Keratinocyte (primary cell): ENCODE results near the gene SLC44A3. TPM values are rescaled to one million over a fixed set of nuclear protein-coding genes. Genes with fewer than 3 reads are reported as not detected.
"Not testable (repeated sequence)": the region's sequence is repeated elsewhere in the genome, so short reads cannot be mapped to it uniquely, and the experiment has no call there.

Experiments
- DNase-seq: peaks from one replicate; pipeline ENCODE4 v3.0.0-alpha.2; 2011; ENCODE audit warnings: low read depth, missing footprints, low spot score
- FAIRE-seq: peaks from 2 replicates; lab custom pipeline; 2011; peaks lifted over from hg19 to GRCh38; lab: Jason Lieb, UNC
- H2AFZ ChIP-seq: 2 replicates; pipeline ENCODE4 v1.6.0; 2012; ENCODE audit warnings: low read length, control low read depth, inconsistent platforms; ENCODE audit not compliant: control insufficient read depth
- H3K27ac ChIP-seq: 2 replicates; pipeline ENCODE4 v1.5.1; 2011; ENCODE audit warnings: low read length; ENCODE audit not compliant: control insufficient read depth, insufficient read depth
- H3K27me3 ChIP-seq: 3 replicates; pipeline ENCODE4 v1.6.0; 2011; ENCODE audit warnings: low read length; ENCODE audit not compliant: control insufficient read depth, insufficient read depth; ENCODE audit errors: extremely low read depth
- H3K36me3 ChIP-seq, 2 experiments: 2 replicates in 1 of 2; 3 replicates in 1 of 2; pipeline ENCODE4 v1.5.1; 2011; ENCODE audit warnings: low read length in 2 of 2, mild to moderate bottlenecking in 1 of 2; ENCODE audit not compliant: control insufficient read depth in 2 of 2, insufficient read depth in 2 of 2; ENCODE audit errors: extremely low read depth in 1 of 2
- H3K4me1 ChIP-seq: 3 replicates; pipeline ENCODE4 v1.5.1; 2011; ENCODE audit warnings: low read length; ENCODE audit not compliant: control insufficient read depth, insufficient read depth; ENCODE audit errors: extremely low read depth
- H3K4me2 ChIP-seq: 3 replicates; pipeline ENCODE4 v1.6.0; 2011; ENCODE audit warnings: low read depth, low read length; ENCODE audit not compliant: control insufficient read depth, insufficient read depth; ENCODE audit errors: extremely low read depth
- H3K4me3 ChIP-seq, 3 experiments: fragments of 200-600 bp in 1 of 3; sonication (generic) in 1 of 3; 2 replicates in 2 of 3; 3 replicates in 1 of 3; pipeline ENCODE4 v1.5.1; 2011 to 2016; ENCODE audit warnings: low read length in 3 of 3, mild to moderate bottlenecking in 3 of 3, control low read depth in 2 of 3, inconsistent platforms in 1 of 3, low read depth in 1 of 3, mixed read lengths in 1 of 3, mixed run types in 1 of 3, moderate library complexity in 1 of 3; ENCODE audit not compliant: control insufficient read depth in 2 of 3, insufficient read depth in 2 of 3; ENCODE audit errors: extremely low read depth in 1 of 3
- H3K79me2 ChIP-seq: 2 replicates; pipeline ENCODE4 v1.6.0; 2012; ENCODE audit warnings: low read length; ENCODE audit not compliant: control insufficient read depth, insufficient read depth
- H3K9ac ChIP-seq: 3 replicates; pipeline ENCODE4 v1.6.0; 2011; ENCODE audit warnings: low read length; ENCODE audit not compliant: control insufficient read depth, insufficient read depth; ENCODE audit errors: extremely low read depth
- H3K9me1 ChIP-seq: 3 replicates; pipeline ENCODE4 v1.6.0; 2011; ENCODE audit warnings: low read length; ENCODE audit not compliant: control insufficient read depth, insufficient read depth; ENCODE audit errors: extremely low read depth
- H3K9me3 ChIP-seq: 2 replicates; pipeline ENCODE4 v1.5.1; 2012; ENCODE audit warnings: low read depth, low read length; ENCODE audit not compliant: control insufficient read depth
- H4K20me1 ChIP-seq: 3 replicates; pipeline ENCODE4 v1.6.0; 2011; ENCODE audit warnings: low read length; ENCODE audit not compliant: control insufficient read depth, insufficient read depth; ENCODE audit errors: extremely low read depth
- EZH2 ChIP-seq: IDR thresholded peaks from one replicate; pipeline ENCODE4 v1.6.1; 2012; ENCODE audit warnings: inconsistent platforms, mild to moderate bottlenecking, low read length, moderate library complexity
- dilution Hi-C: fragments of 300-500 bp; cut with MboI; formaldehyde crosslinking; loops from one replicate; pipeline ENCODE4 v1.7.0; 2020; ENCODE audit warnings: low sequenced_read_pairs; ENCODE audit not compliant: extremely low pct_ligation_motif_present
- polyA plus RNA-seq, 5 experiments: library from polyadenylated mRNA; depleted of rRNA in 3 of 5; stranded (reverse) in 3 of 5; stranded (forward) in 1 of 5; unstranded in 1 of 5; fragments of >200 nt; gene quantifications; 1 replicate in 1 of 5; 2 replicates in 3 of 5; 3 replicates in 1 of 5; pipeline versions ENCODE4 v1.2.1 to v1.2.3, GENCODE V29; 2011 to 2012; ENCODE audit warnings: missing spikeins in 2 of 5, low read depth in 1 of 5, low replicate concordance in 1 of 5
- TF ChIP-seq, protein P1 (sequence below), 3 experiments: IDR thresholded peaks in 1 of 3; conservative IDR thresholded peaks in 1 of 3; optimal IDR thresholded peaks in 1 of 3; 2 replicates in 2 of 3; 3 replicates in 1 of 3; pipeline versions ENCODE3 to v1.5.1; 2011; ENCODE audit warnings: low read length in 3 of 3, mild to moderate bottlenecking in 3 of 3, moderate library complexity in 2 of 3, control low read depth in 1 of 3, inconsistent platforms in 1 of 3; ENCODE audit not compliant: insufficient read depth in 2 of 3; ENCODE audit errors: extremely low read depth in 1 of 3

SLC44A3 gene
- polyA plus RNA-seq, 1 donor (not counting 4 experiments of a cell fraction or from before 2014, with no cell fraction given), result 7.3 TPM

DNA sequence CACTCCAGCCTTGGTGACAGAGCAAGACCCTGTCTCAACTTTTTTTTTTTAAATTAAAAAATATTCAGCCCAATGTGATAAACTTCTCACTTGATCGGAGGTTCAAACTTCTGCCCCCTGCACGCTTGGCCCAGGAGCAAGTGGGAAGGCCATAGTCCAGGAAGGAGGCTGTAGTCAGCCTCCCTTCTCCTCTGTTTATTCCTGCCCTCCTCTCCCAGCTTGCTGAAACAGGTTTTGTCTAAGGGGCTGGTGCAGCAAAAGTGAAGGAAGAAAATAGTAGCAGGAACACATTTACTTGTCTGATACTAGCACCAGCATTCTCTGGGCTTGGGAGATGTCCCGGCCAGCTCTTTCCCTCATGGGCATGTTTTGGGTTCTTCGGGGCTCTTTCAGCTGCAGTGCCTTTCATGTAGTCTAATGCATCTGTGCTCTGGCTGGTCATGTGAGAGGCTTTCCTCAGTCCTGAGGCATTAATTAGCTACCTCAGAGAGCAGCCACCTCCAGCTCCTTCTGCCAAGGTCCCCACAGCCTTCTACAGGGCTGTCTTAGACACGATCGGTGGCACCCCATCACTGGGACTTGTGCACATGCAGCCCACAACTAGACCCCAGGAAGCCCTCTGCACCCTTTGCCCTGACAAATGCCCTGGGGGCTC lies 12.9 kb downstream of the SLC44A3 start:
- peaks cover 5% of the 10 kb centered on the region for H3K4me1 ChIP-seq
- H2AFZ ChIP-seq, result no peak overlapping the region
- DNase-seq, result no peak
- no peak overlapping the region for H3K9ac ChIP-seq
- no peak overlapping the region for H3K4me2 ChIP-seq
- no peak overlapping the region for H3K4me3 ChIP-seq
- no peaks in the 10 kb centered on the region for H3K9me1 ChIP-seq
- TF ChIP-seq, protein P1, sequence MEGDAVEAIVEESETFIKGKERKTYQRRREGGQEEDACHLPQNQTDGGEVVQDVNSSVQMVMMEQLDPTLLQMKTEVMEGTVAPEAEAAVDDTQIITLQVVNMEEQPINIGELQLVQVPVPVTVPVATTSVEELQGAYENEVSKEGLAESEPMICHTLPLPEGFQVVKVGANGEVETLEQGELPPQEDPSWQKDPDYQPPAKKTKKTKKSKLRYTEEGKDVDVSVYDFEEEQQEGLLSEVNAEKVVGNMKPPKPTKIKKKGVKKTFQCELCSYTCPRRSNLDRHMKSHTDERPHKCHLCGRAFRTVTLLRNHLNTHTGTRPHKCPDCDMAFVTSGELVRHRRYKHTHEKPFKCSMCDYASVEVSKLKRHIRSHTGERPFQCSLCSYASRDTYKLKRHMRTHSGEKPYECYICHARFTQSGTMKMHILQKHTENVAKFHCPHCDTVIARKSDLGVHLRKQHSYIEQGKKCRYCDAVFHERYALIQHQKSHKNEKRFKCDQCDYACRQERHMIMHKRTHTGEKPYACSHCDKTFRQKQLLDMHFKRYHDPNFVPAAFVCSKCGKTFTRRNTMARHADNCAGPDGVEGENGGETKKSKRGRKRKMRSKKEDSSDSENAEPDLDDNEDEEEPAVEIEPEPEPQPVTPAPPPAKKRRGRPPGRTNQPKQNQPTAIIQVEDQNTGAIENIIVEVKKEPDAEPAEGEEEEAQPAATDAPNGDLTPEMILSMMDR (optimal IDR thresholded peaks at IDR 0.05 in 1 of 3, IDR thresholded peaks at IDR 0.05 in 1 of 3, conservative IDR thresholded peaks at IDR 0.05 in 1 of 3; ENCODE audit: extremely low read depth in 1 of 3, insufficient read depth in 2 of 3, low read length in 3 of 3), result no peak
- no peak for TF ChIP-seq EZH2
- no peaks in the 10 kb centered on the region for H3K9me3 ChIP-seq
- H4K20me1 ChIP-seq, result no peaks in the 10 kb centered on the region
- FAIRE-seq, result peak; percentile 17
- no peaks in the 10 kb centered on the region for H3K79me2 ChIP-seq
- H3K36me3 ChIP-seq, result no peaks in the 10 kb centered on the region
- no peak overlapping the region for H3K27ac ChIP-seq
- dilution Hi-C loops, result no loop called here
- no peaks in the 10 kb centered on the region for H3K27me3 ChIP-seq

DNA sequence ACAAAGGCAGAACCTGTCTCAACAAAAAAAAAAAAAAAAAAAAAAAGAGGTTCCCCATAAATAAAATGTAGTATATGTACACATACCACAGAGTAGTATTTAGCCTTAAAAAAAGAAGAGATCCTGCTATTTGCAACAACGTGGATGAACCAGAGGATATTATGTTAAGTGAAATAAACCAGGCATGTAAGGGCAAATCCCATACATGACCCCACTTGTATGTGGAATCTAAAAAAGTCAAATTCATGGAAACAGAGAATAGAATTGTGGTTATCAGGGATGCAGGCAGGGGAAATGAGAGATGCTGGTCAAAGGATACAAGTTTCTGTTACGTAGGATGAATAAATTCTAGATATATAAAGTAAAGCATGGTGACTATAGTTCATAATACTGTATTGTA lies 16.7 kb downstream of the SLC44A3 start:
- no peaks in the 10 kb centered on the region for H3K9me1 ChIP-seq
- no peaks in the 10 kb centered on the region for H4K20me1 ChIP-seq
- no peak overlapping the region for H3K9ac ChIP-seq
- no peak overlapping the region for H2AFZ ChIP-seq
- no peak overlapping the region for H3K4me3 ChIP-seq
- FAIRE-seq (peak; percentile 9), DNase-seq (no peak)
- dilution Hi-C loops, result no loop called here
- no peak overlapping the region for H3K27ac ChIP-seq
- no peaks in the 10 kb centered on the region for H3K27me3 ChIP-seq
- H3K79me2 ChIP-seq, result no peaks in the 10 kb centered on the region
- TF ChIP-seq, protein P1 (optimal IDR thresholded peaks at IDR 0.05 in 1 of 3, IDR thresholded peaks at IDR 0.05 in 1 of 3, conservative IDR thresholded peaks at IDR 0.05 in 1 of 3; ENCODE audit: extremely low read depth in 1 of 3, insufficient read depth in 2 of 3, low read length in 3 of 3), result no peak
- no peak for TF ChIP-seq EZH2
- H3K36me3 ChIP-seq, result peaks cover 0 to 2% of the 10 kb centered on the region in 2 experiments
- no peaks in the 10 kb centered on the region for H3K4me1 ChIP-seq
- H3K4me2 ChIP-seq, result no peak overlapping the region
- no peaks in the 10 kb centered on the region for H3K9me3 ChIP-seq

DNA sequence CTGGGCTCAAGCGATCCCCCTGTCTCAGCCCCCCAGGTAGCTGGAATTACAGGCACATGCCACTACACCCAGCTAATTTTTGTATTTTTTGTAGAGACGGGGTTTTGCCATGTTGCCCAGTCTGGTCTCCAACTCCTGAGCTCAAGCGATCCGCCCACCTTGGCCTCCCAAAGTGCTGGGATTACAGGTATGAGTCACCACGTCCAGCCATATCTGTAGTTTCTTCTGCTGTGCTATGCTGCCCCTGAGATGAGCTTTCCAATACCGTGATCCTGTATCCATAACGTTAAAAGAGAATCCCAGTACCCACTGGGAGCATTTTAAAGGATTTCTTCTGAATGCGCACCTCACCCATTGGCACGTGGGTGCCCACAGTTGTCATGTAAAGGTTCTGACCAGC lies 20.2 kb downstream of the SLC44A3 start:
- not testable (repeated sequence) for H3K4me1 ChIP-seq

More for the DNA sequence above, 20.2 kb downstream of the SLC44A3 start:
- H3K27me3 ChIP-seq, H3K9ac ChIP-seq, H3K4me2 ChIP-seq, H3K36me3 ChIP-seq, H3K27ac ChIP-seq, H3K9me1 ChIP-seq, DNase-seq, H4K20me1 ChIP-seq, H3K9me3 ChIP-seq, FAIRE-seq, H2AFZ ChIP-seq, H3K79me2 ChIP-seq, dilution Hi-C loops, H3K4me3 ChIP-seq: not testable (repeated sequence)
